GM19395 (cell line): ENCODE results near the gene IL27RA.

Experiments
- ATAC-seq: cut with Tn5 transposase; IDR thresholded peaks from one replicate; pipeline ENCODE4 v1.9.1; 2021; ENCODE audit warnings: mild to moderate bottlenecking, moderate library complexity; ENCODE audit not compliant: unreplicated experiment

The IL27RA gene

GRCh38 chr19:14082675-14082960 lies 51.1 kb downstream of the IL27RA start:
- no peak for ATAC-seq

GRCh38 chr19:14085309-14085995 lies 53.9 kb downstream of the IL27RA start, which contains the start of gene C19orf67:
C19orf67 (minus strand) TSS chr19:14085783; CDS start chr19:14085627, 156 bp downstream.
- no peak for ATAC-seq

- no peak for ATAC-seq
Observed at GRCh38 chr19:14086098-14086497, 54.5 kb downstream of the IL27RA start.

- no peak for ATAC-seq
Observed at GRCh38 chr19:14088634-14089411, 57.3 kb downstream of the IL27RA start.

GRCh38 chr19:14089412-14089661 lies 57.8 kb downstream of the IL27RA start:
- ATAC-seq, result no peak

GRCh38 chr19:14089662-14090508 lies 58.3 kb downstream of the IL27RA start:
- ATAC-seq, result no peak

GRCh38 chr19:14090509-14091080 lies 59.0 kb downstream of the IL27RA start, which contains the start of gene SAMD1:
SAMD1 (minus strand) TSS chr19:14090751.
- peak; percentile 27 for ATAC-seq

- ATAC-seq, result peak; percentile 46
Observed at GRCh38 chr19:14091081-14091812, 59.7 kb downstream of the IL27RA start.

- ATAC-seq, result peak; percentile 31
Observed at GRCh38 chr19:14091813-14092462, 60.4 kb downstream of the IL27RA start.

GRCh38 chr19:14093117-14093823 lies 61.7 kb downstream of the IL27RA start:
- no peak for ATAC-seq

- ATAC-seq, result no peak
Observed at GRCh38 chr19:14094854-14095253, 63.3 kb downstream of the IL27RA start.

GRCh38 chr19:14096272-14096992 lies 64.9 kb downstream of the IL27RA start:
- ATAC-seq, result no peak

- ATAC-seq, result no peak
Observed at GRCh38 chr19:14097532-14098151, 66.1 kb downstream of the IL27RA start.

GRCh38 chr19:14101003-14101545 lies 69.5 kb downstream of the IL27RA start:
- no peak for ATAC-seq

GRCh38 chr19:14102102-14102696 lies 70.6 kb downstream of the IL27RA start:
- no peak for ATAC-seq

- ATAC-seq, result no peak
Observed at GRCh38 chr19:14102756-14103155, 71.2 kb downstream of the IL27RA start.
